CD14-positive monocyte (primary cell): Measurements from ENCODE around the gene MT1B. TPM values are rescaled to one million over a fixed set of nuclear protein-coding genes. Genes with fewer than 3 reads are reported as not detected.

ENCODE experiments used
- DNase-seq, 3 donors: peaks; one replicate each; pipeline ENCODE4 v3.0.0-alpha.2; 2011 to 2022
- H2AFZ ChIP-seq: 2 replicates; pipeline ENCODE4 v1.6.0; 2012; ENCODE audit warnings: mild to moderate bottlenecking, low read depth, low read length, inconsistent platforms; ENCODE audit not compliant: insufficient read depth, poor library complexity, severe bottlenecking
- H3K27ac ChIP-seq, 2 donors: 1 replicate in 1 of 2; 2 replicates in 1 of 2; pipeline ENCODE4 v1.5.1; 2012 to 2013; ENCODE audit warnings: low read length in 2 of 2, control low read depth in 1 of 2, inconsistent platforms in 1 of 2, low read depth in 1 of 2, mild to moderate bottlenecking in 1 of 2
- H3K27me3 ChIP-seq, 2 donors: one replicate each; pipeline versions ENCODE4 v1.6.0 to v1.6.1; 2011 to 2013; ENCODE audit warnings: low read length in 2 of 2; ENCODE audit not compliant: control insufficient read depth in 2 of 2, insufficient read depth in 2 of 2
- H3K36me3 ChIP-seq, 2 donors: replicated peaks in 1 of 2; 1 replicate in 1 of 2; 2 replicates in 1 of 2; pipeline versions ENCODE4 v1.5.1 to v1.6.1; 2012 to 2013; ENCODE audit warnings: low read length in 2 of 2, control low read depth in 1 of 2, inconsistent platforms in 1 of 2, mild to moderate bottlenecking in 1 of 2; ENCODE audit not compliant: insufficient read depth in 2 of 2, control insufficient read depth in 1 of 2
- H3K4me1 ChIP-seq, 2 donors: 1 replicate in 1 of 2; 2 replicates in 1 of 2; pipeline versions ENCODE4 v1.5.1 to v1.6.1; 2012 to 2013; ENCODE audit warnings: low read length in 2 of 2, control low read depth in 1 of 2, inconsistent platforms in 1 of 2, mild to moderate bottlenecking in 1 of 2, moderate library complexity in 1 of 2; ENCODE audit not compliant: insufficient read depth in 2 of 2, control insufficient read depth in 1 of 2
- H3K4me2 ChIP-seq: replicated peaks from 2 replicates; pipeline ENCODE3; 2012; ENCODE audit warnings: low read length, moderate library complexity, mild to moderate bottlenecking; ENCODE audit not compliant: poor library complexity, severe bottlenecking; ENCODE audit errors: extremely low read depth
- H3K4me3 ChIP-seq, 3 experiments: fragments of 200-600 bp in 1 of 3; sonication (generic) in 1 of 3; replicated peaks in 1 of 3; 1 replicate in 2 of 3; 2 replicates in 1 of 3; pipeline ENCODE4 v1.5.1; 2011 to 2013; ENCODE audit warnings: low read length in 3 of 3, mild to moderate bottlenecking in 3 of 3, control low read depth in 2 of 3, low read depth in 2 of 3, inconsistent platforms in 1 of 3, moderate library complexity in 1 of 3
- H3K79me2 ChIP-seq: 2 replicates; pipeline ENCODE4 v1.6.0; 2012; ENCODE audit warnings: mild to moderate bottlenecking, control low read depth, inconsistent platforms, low read length, moderate library complexity; ENCODE audit not compliant: insufficient read depth
- H3K9ac ChIP-seq: 2 replicates; pipeline ENCODE4 v1.6.0; 2017; ENCODE audit warnings: low read length, mild to moderate bottlenecking; ENCODE audit not compliant: insufficient read depth, poor library complexity, severe bottlenecking
- H3K9me3 ChIP-seq, 2 donors: replicated peaks in 1 of 2; 1 replicate in 1 of 2; 2 replicates in 1 of 2; pipeline versions ENCODE4 v1.5.1 to v1.6.1; 2012 to 2013; ENCODE audit warnings: low read length in 2 of 2, control low read depth in 1 of 2; ENCODE audit not compliant: control insufficient read depth in 1 of 2, insufficient read depth in 1 of 2
- H4K20me1 ChIP-seq: 2 replicates; pipeline ENCODE4 v1.6.0; 2012; ENCODE audit warnings: mild to moderate bottlenecking, low read length, control low read depth, moderate library complexity; ENCODE audit not compliant: insufficient read depth
- H3K27ac Mint-ChIP-seq, 7 donors: one replicate each; pipeline ENCODE4 v1.8.0; 2020; ENCODE audit warnings: mild to moderate bottlenecking in 7 of 7, mixed read lengths in 7 of 7, moderate library complexity in 6 of 7, inconsistent platforms in 2 of 7
- H3K27me3 Mint-ChIP-seq, 3 donors: one replicate each; pipeline ENCODE4 v1.8.0; 2021 to 2022; ENCODE audit warnings: low read depth in 3 of 3, mild to moderate bottlenecking in 3 of 3, mixed read lengths in 3 of 3, moderate library complexity in 3 of 3, inconsistent platforms in 1 of 3
- H3K36me3 Mint-ChIP-seq, 2 donors: one replicate each; pipeline ENCODE4 v1.8.0; 2020; ENCODE audit warnings: mixed read lengths in 2 of 2, inconsistent platforms in 1 of 2, mild to moderate bottlenecking in 1 of 2
- H3K4me1 Mint-ChIP-seq: one replicate; pipeline ENCODE4 v1.8.0; 2020; ENCODE audit warnings: mild to moderate bottlenecking, mixed read lengths
- H3K4me3 Mint-ChIP-seq, 2 donors: one replicate each; pipeline ENCODE4 v1.8.0; 2020; ENCODE audit warnings: mild to moderate bottlenecking in 2 of 2, mixed read lengths in 2 of 2, moderate library complexity in 1 of 2
- H3K9me3 Mint-ChIP-seq, 7 donors: one replicate each; pipeline ENCODE4 v1.8.0; 2020 to 2022; ENCODE audit warnings: mixed read lengths in 7 of 7, mild to moderate bottlenecking in 6 of 7, moderate library complexity in 6 of 7, inconsistent platforms in 2 of 7
- WGBS: methylation state at CpG from one replicate; pipeline ENCODE4 v1.1.5; 2013; ENCODE audit warnings: missing lambda C conversion rate; ENCODE audit not compliant: insufficient coverage; 5-methylcytosine and 5-hydroxymethylcytosine counted together
- intact Hi-C, 2 donors: fragments of 100-400 bp; cut with micrococcal nuclease; formaldehyde crosslinking; loops; one replicate each; pipeline versions ENCODE4 v1.15.0 to v1.15.1; 2023
- polyA plus RNA-seq, 3 donors: library from polyadenylated mRNA; depleted of rRNA in 1 of 3; unstranded in 2 of 3; stranded (reverse) in 1 of 3; fragments of 300-500 nt in 2 of 3; fragments of >200 nt in 1 of 3; fragmentation: Illumina TruSeq in 2 of 3; gene quantifications; 1 replicate in 2 of 3; 2 replicates in 1 of 3; pipeline ENCODE4 v1.2.3, GENCODE V29; 2012 to 2021
- TF ChIP-seq, protein P1 (sequence below): fragments of 200-600 bp; IDR thresholded peaks from one replicate; pipeline ENCODE4 v1.8.0; 2022; ENCODE audit warnings: antibody characterized with exemption, mild to moderate bottlenecking

The MT1B gene
- polyA plus RNA-seq, 3 donors = not detected

DNA sequence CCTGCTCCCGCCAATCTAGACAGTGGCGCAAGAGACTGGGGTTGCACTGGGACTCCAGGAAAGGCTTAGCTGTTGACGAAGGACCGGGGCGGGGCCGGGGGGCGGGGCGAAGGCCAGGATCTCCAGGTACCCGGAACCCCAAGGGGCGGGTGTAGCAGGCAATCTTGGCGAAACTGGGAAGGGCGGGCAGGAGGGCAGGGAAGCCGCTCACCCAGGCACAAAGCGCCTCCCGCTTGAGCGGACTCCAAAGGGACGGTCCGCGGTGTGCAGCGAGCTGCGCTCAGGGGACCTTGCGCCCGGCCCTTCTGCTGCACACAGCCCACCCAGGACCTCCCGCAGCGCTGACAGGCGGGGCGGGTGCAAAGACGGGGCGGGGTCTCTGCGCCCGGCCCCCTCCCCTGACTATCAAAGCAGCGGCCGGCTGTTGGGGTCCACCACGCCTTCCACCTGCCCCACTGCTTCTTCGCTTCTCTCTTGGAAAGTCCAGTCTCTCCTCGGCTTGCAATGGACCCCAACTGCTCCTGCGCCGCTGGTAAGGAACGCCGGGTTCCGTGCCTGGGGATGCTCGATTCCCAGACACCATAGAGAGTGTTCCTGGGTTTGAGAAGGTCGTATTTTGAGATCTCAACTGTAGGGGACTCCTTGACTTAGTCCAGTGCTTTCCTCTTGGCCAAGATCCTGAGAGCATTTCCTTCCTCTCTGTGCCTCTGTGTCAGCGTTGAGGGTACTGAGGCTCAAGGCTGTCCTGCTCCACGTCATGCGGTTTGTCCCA lies 6.1 kb downstream of the MT1B start, which contains the start of gene MT1F:
TSS of gene MT1F (plus strand) at position 405 of the 772 bp plus-strand sequence. CDS start at position 505, 100 bp downstream.
- Histone ChIP-seq H3K4me2 (peak within 1 kb of the TSS; percentile 99), H4K20me1 (no peaks in the 10 kb centered on the region), H3K4me3 (peak within 1 kb of the TSS; percentile 67 to 82 (median 67)), H2AFZ (peak within 1 kb of the TSS; percentile 85), H3K9ac (peak within 1 kb of the TSS; percentile 63), H3K27me3 (peaks cover 8 to 30% of the 10 kb centered on the region in 2 donors), H3K27ac (peak within 1 kb of the TSS in 1 of 2 donors; percentile 47), H3K36me3 (no peaks in the 10 kb centered on the region), H3K4me1 (peaks cover 12 to 20% of the 10 kb centered on the region in 2 donors), H3K9me3 (no peaks in the 10 kb centered on the region), H3K79me2 (no peaks in the 10 kb centered on the region)
- intact Hi-C loops = no loop called here
- Mint-ChIP-seq H3K9me3 (peaks cover 0 to 4% (median 2%) of the 10 kb centered on the region in 7 donors), H3K4me3 (peak within 1 kb of the TSS; percentile 96 to 99), H3K4me1 (peaks cover 21% of the 10 kb centered on the region), H3K27me3 (peaks cover 34 to 38% (median 38%) of the 10 kb centered on the region in 3 donors), H3K36me3 (peaks cover 24 to 27% of the 10 kb centered on the region in 2 donors), H3K27ac (peak within 1 kb of the TSS in 5 of 7 donors; percentile 47 to 80 (median 75))
- DNase-seq = peak; percentile 30 to 66 (median 48)
- TF ChIP-seq, protein P1, sequence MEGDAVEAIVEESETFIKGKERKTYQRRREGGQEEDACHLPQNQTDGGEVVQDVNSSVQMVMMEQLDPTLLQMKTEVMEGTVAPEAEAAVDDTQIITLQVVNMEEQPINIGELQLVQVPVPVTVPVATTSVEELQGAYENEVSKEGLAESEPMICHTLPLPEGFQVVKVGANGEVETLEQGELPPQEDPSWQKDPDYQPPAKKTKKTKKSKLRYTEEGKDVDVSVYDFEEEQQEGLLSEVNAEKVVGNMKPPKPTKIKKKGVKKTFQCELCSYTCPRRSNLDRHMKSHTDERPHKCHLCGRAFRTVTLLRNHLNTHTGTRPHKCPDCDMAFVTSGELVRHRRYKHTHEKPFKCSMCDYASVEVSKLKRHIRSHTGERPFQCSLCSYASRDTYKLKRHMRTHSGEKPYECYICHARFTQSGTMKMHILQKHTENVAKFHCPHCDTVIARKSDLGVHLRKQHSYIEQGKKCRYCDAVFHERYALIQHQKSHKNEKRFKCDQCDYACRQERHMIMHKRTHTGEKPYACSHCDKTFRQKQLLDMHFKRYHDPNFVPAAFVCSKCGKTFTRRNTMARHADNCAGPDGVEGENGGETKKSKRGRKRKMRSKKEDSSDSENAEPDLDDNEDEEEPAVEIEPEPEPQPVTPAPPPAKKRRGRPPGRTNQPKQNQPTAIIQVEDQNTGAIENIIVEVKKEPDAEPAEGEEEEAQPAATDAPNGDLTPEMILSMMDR = no peak
- under 1% methylated on average over 43 of the region's 46 CpGs for WGBS

- H3K27me3 Mint-ChIP-seq = peaks cover 39 to 44% (median 42%) of the 10 kb centered on the region in 3 donors
- H4K20me1 ChIP-seq = no peaks in the 10 kb centered on the region
- peak overlapping the region; percentile 67 to 82 (median 67) for H3K4me3 ChIP-seq
- H3K4me3 Mint-ChIP-seq = peak overlapping the region; percentile 96 to 99
- peak overlapping the region; percentile 85 for H2AFZ ChIP-seq
- TF ChIP-seq, protein P1 = no peak
- no peaks in the 10 kb centered on the region for H3K9me3 ChIP-seq
- peak overlapping the region in 1 of 7 donors; percentile 75 for H3K27ac Mint-ChIP-seq
- no peaks in the 10 kb centered on the region for H3K36me3 ChIP-seq
- H3K9ac ChIP-seq = peak overlapping the region; percentile 63
- peaks cover 0 to 4% (median 2%) of the 10 kb centered on the region in 7 donors for H3K9me3 Mint-ChIP-seq
- peaks cover 21% of the 10 kb centered on the region for H3K4me1 Mint-ChIP-seq
- no peak for DNase-seq
- H3K27ac ChIP-seq = no peak overlapping the region
- peak overlapping the region; percentile 99 for H3K4me2 ChIP-seq
- H3K79me2 ChIP-seq = no peaks in the 10 kb centered on the region
- peaks cover 12 to 20% of the 10 kb centered on the region in 2 donors for H3K4me1 ChIP-seq
- H3K27me3 ChIP-seq = peaks cover 14 to 34% of the 10 kb centered on the region in 2 donors
- WGBS = 44% methylated on average over 8 of the region's 10 CpGs
- peaks cover 24 to 27% of the 10 kb centered on the region in 2 donors for H3K36me3 Mint-ChIP-seq
- intact Hi-C loops = no loop called here
Measured at GRCh38 chr16:56658327-56658875, 6.7 kb downstream of the MT1B start.
